ENCODE measurements around the gene SULT2B1. TPM values are rescaled to one million over a fixed set of nuclear protein-coding genes. Genes with fewer than 3 reads are reported as not detected.

SULT2B1 gene
- total RNA-seq (2014; rRNA removed; shearing (Covaris generic)) (not detected in 2 replicates), polyA plus RNA-seq (2016; fragmentation: Nextera tagmentation; extraction: Ambion mirVana) (not detected in 2 replicates)

GRCh38 chr19:48551437-48552302 is at the start of gene SULT2B1:
TSS of gene SULT2B1 (plus strand) at chr19:48552172. CDS start at chr19:48552253, 81 bp downstream.
- H3K4me2 ChIP-seq (ENCODE audit: unreplicated experiment), result no peak within 1 kb of the TSS
- DNase-seq, result no peak
- in situ Hi-C loops (cut with MboI), result no loop called here
- H3K9ac ChIP-seq, result no peak within 1 kb of the TSS
- 67 to 68% methylated on average over 36 of the region's 36 CpGs for WGBS, 2 experiments (ENCODE audit: low coverage in 1 of 2, low lambda C conversion rate in 2 of 2, missing lambda C conversion rate in 2 of 2)
- H3K27me3 ChIP-seq (replicated peaks; ENCODE audit: insufficient read depth), result no peaks in the 10 kb centered on the region; the same call in 1 of the 2 replicates
- no peaks in the 10 kb centered on the region for H4K20me1 ChIP-seq (ENCODE audit: insufficient read depth)
- H2AFZ ChIP-seq, result no peak within 1 kb of the TSS
- H3K79me2 ChIP-seq (ENCODE audit: insufficient read depth), result no peaks in the 10 kb centered on the region
- TF ChIP-seq EZH2 (IDR thresholded peaks at IDR 0.05; ENCODE audit: insufficient read depth, poor library complexity, severe bottlenecking) (no peak), EZH2phosphoT487 (IDR thresholded peaks at IDR 0.05; ENCODE audit: insufficient read depth, low read depth) (no peak)
- no peaks in the 10 kb centered on the region for H3K36me3 ChIP-seq (ENCODE audit: low read depth)
- no peak within 1 kb of the TSS for H3K27ac ChIP-seq
- H3K4me3 ChIP-seq, result no peak within 1 kb of the TSS
- H3K9me2 ChIP-seq (ENCODE audit: insufficient read depth), result no peaks in the 10 kb centered on the region
- peaks cover 14% of the 10 kb centered on the region for H3K4me1 ChIP-seq (ENCODE audit: insufficient read depth)
- no peaks in the 10 kb centered on the region for H3K9me3 ChIP-seq (ENCODE audit: low read depth)
- peaks cover 15% of the 10 kb centered on the region; the same call in 1 of the 2 replicates for H3F3A ChIP-seq (ENCODE audit: insufficient read depth)

GRCh38 chr19:48502350-48503018 is 49.5 kb upstream of the SULT2B1 start:
- H3K9me2 ChIP-seq (ENCODE audit: insufficient read depth), result no peaks in the 10 kb centered on the region
- TF ChIP-seq EZH2phosphoT487 (IDR thresholded peaks at IDR 0.05; ENCODE audit: insufficient read depth, low read depth) (no peak), EZH2 (IDR thresholded peaks at IDR 0.05; ENCODE audit: insufficient read depth, poor library complexity, severe bottlenecking) (no peak)
- no peak overlapping the region for H3K4me3 ChIP-seq
- H3K9me3 ChIP-seq (ENCODE audit: low read depth), result no peaks in the 10 kb centered on the region
- H3K4me2 ChIP-seq (ENCODE audit: unreplicated experiment), result no peak overlapping the region
- peaks cover 26% of the 10 kb centered on the region for H3K27me3 ChIP-seq (replicated peaks; ENCODE audit: insufficient read depth)
- 40 to 42% methylated on average over 27 of the region's 27 CpGs for WGBS, 2 experiments (ENCODE audit: low coverage in 1 of 2, low lambda C conversion rate in 2 of 2, missing lambda C conversion rate in 2 of 2)
- no peak overlapping the region for H3K27ac ChIP-seq
- no peak overlapping the region for H2AFZ ChIP-seq
- H3K36me3 ChIP-seq (ENCODE audit: low read depth), result no peaks in the 10 kb centered on the region
- H4K20me1 ChIP-seq (ENCODE audit: insufficient read depth), result no peaks in the 10 kb centered on the region
- H3K79me2 ChIP-seq (ENCODE audit: insufficient read depth), result no peaks in the 10 kb centered on the region
- DNase-seq, result no peak
- H3K4me1 ChIP-seq (ENCODE audit: insufficient read depth), result no peaks in the 10 kb centered on the region
- in situ Hi-C loops (cut with MboI), result no loop called here
- no peaks in the 10 kb centered on the region for H3F3A ChIP-seq (ENCODE audit: insufficient read depth)
- no peak overlapping the region for H3K9ac ChIP-seq

DNA sequence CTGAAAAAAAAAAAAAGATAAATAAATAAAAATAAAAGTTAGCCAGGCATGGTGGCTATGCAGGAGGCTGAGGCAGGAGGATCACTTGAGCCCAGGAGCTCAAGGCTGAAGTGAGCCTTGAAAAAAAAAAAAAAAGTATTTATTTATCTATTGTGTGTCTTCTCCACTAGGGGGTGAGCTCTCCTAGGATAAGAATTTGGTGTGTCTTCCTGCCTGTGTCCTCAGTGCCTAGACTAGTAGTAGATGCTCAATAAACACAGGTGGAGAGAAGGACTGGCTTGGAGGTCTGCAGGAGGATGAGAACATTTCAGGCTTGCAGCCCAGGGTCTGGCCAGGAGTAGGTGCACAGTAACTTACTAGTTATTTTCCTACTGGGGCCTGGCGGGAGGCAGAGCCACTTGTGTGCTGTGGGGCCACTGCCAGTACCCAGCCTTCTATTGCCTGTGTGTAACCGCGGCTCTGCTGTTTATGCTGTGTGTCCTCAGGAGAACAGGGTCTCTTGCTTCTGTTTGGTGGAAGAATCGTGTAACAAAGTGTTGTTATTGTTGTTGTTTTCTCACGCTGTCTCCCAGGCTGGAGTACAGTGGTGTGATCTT is 45.7 kb upstream of the SULT2B1 start:
- peak; percentile 74 for DNase-seq

DNA sequence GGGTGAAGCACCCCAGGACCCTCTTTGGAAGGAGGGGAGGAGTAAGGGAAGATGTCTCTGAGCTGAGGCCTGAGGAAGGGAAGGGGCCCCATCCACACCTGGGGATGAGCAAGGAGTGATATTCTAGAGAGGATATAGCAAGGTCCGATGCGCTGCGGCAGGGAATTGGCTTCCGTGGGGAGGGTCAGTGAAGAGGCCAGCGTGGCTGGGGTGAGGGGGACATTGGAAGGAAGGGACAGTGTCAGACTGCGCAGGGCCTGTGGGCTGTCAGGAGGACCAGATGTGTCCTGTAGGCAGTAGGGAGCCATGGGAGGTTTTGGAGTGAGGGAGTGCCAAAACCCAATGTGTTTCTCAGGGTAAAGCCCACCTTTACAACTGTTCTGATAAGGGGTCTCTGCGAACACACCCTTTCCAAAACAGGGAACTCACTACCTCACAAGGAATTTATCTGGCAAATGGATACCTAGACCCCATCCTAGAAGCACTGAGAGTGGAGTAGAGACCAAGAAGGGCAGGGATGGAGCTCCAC is 44.0 kb upstream of the SULT2B1 start:
- Histone ChIP-seq H3K27ac (no peak overlapping the region), H3K9me2 (ENCODE audit: insufficient read depth) (no peaks in the 10 kb centered on the region), H3F3A (ENCODE audit: insufficient read depth) (no peaks in the 10 kb centered on the region), H3K4me1 (ENCODE audit: insufficient read depth) (0 out of 2 replicates have a peak, but pooled peaks cover 3% of the 10 kb centered on the region), H3K9me3 (ENCODE audit: low read depth) (no peaks in the 10 kb centered on the region), H2AFZ (no peak overlapping the region), H3K4me3 (no peak overlapping the region), H3K36me3 (ENCODE audit: low read depth) (no peaks in the 10 kb centered on the region), H3K9ac (no peak overlapping the region), H4K20me1 (ENCODE audit: insufficient read depth) (no peaks in the 10 kb centered on the region), H3K27me3 (replicated peaks; ENCODE audit: insufficient read depth) (peaks cover 9% of the 10 kb centered on the region; the same call in 1 of the 2 replicates), H3K79me2 (ENCODE audit: insufficient read depth) (no peaks in the 10 kb centered on the region), H3K4me2 (ENCODE audit: unreplicated experiment) (no peak overlapping the region)
- TF ChIP-seq EZH2phosphoT487 (IDR thresholded peaks at IDR 0.05; ENCODE audit: insufficient read depth, low read depth), result no peak
- TF ChIP-seq EZH2 (IDR thresholded peaks at IDR 0.05; ENCODE audit: insufficient read depth, poor library complexity, severe bottlenecking), result no peak
- no peak for DNase-seq
- in situ Hi-C loops (cut with MboI), result loop anchor here (5.0 kb wide), 1 partner anchor 74 kb away; no protein-coding TSS in a partner anchor
- 78 to 81% methylated on average over 7 of the region's 7 CpGs for WGBS, 2 experiments (ENCODE audit: low coverage in 1 of 2, low lambda C conversion rate in 2 of 2, missing lambda C conversion rate in 2 of 2)

More for the DNA sequence above, 45.7 kb upstream of the SULT2B1 start:
- Histone ChIP-seq H3K27ac (no peak overlapping the region), H3F3A (ENCODE audit: insufficient read depth) (no peaks in the 10 kb centered on the region), H3K4me3 (no peak overlapping the region), H2AFZ (no peak overlapping the region), H3K79me2 (ENCODE audit: insufficient read depth) (no peaks in the 10 kb centered on the region), H4K20me1 (ENCODE audit: insufficient read depth) (no peaks in the 10 kb centered on the region), H3K9ac (no peak overlapping the region), H3K4me2 (ENCODE audit: unreplicated experiment) (no peak overlapping the region), H3K27me3 (replicated peaks; ENCODE audit: insufficient read depth) (peaks cover 4% of the 10 kb centered on the region), H3K36me3 (ENCODE audit: low read depth) (no peaks in the 10 kb centered on the region), H3K9me2 (ENCODE audit: insufficient read depth) (no peaks in the 10 kb centered on the region), H3K4me1 (ENCODE audit: insufficient read depth) (0 out of 2 replicates have a peak, but pooled peaks cover 3% of the 10 kb centered on the region), H3K9me3 (ENCODE audit: low read depth) (no peaks in the 10 kb centered on the region)
- no peak for TF ChIP-seq EZH2phosphoT487 (IDR thresholded peaks at IDR 0.05; ENCODE audit: insufficient read depth, low read depth)
- no peak for TF ChIP-seq EZH2 (IDR thresholded peaks at IDR 0.05; ENCODE audit: insufficient read depth, poor library complexity, severe bottlenecking)
- in situ Hi-C loops (cut with MboI), result loop anchor here (5.0 kb wide), 1 partner anchor 76 kb away; no protein-coding TSS in a partner anchor
- WGBS, 2 experiments (ENCODE audit: low coverage in 1 of 2, low lambda C conversion rate in 2 of 2, missing lambda C conversion rate in 2 of 2), result 89 to 90% methylated on average over 5 of the region's 5 CpGs
